DOHH2 (cell line): ENCODE results near the gene HS3ST4.

Experiments
- H3F3A ChIP-seq: fragments of 200-600 bp; sonication (generic), shearing (Covaris generic); 2 replicates; pipeline ENCODE4 v1.6.0; 2016; ENCODE audit warnings: antibody characterized with exemption, mild to moderate bottlenecking; ENCODE audit not compliant: control insufficient read depth, insufficient read depth
- H3K27ac ChIP-seq: fragments of 200-600 bp; sonication (generic); 2 replicates; pipeline ENCODE4 v1.5.1; 2014; ENCODE audit warnings: low read depth, mild to moderate bottlenecking, low read length, moderate library complexity
- H3K27me3 ChIP-seq: fragments of 200-600 bp; sonication (generic); 2 replicates; pipeline ENCODE4 v1.6.1; 2014; ENCODE audit warnings: mild to moderate bottlenecking, low read length, mixed read lengths; ENCODE audit not compliant: control insufficient read depth
- H3K36me3 ChIP-seq: fragments of 200-600 bp; sonication (generic); 2 replicates; pipeline ENCODE4 v1.6.1; 2014; ENCODE audit warnings: mild to moderate bottlenecking, low read length, moderate library complexity, mixed read lengths; ENCODE audit not compliant: control insufficient read depth
- H3K4me1 ChIP-seq: fragments of 200-600 bp; sonication (generic); 2 replicates; pipeline ENCODE4 v1.6.1; 2014; ENCODE audit warnings: mild to moderate bottlenecking, low read length, mixed read lengths; ENCODE audit not compliant: control insufficient read depth
- H3K4me2 ChIP-seq: fragments of 200-600 bp; sonication (generic); 2 replicates; pipeline ENCODE4 v1.6.0; 2014; ENCODE audit warnings: mild to moderate bottlenecking, low read length, moderate library complexity
- H3K4me3 ChIP-seq: fragments of 200-600 bp; sonication (generic); 2 replicates; pipeline ENCODE4 v1.5.1; 2014; ENCODE audit warnings: mild to moderate bottlenecking, low read length, mixed read lengths
- H3K79me2 ChIP-seq: fragments of 200-600 bp; sonication (generic); 2 replicates; pipeline ENCODE4 v1.6.1; 2014; ENCODE audit warnings: mild to moderate bottlenecking, low read length, mixed read lengths; ENCODE audit not compliant: control insufficient read depth
- H3K9me2 ChIP-seq: fragments of 200-600 bp; sonication (generic); replicated peaks from 2 replicates; pipeline ENCODE4 v1.6.1; 2014; ENCODE audit warnings: mild to moderate bottlenecking, low read length, mixed read lengths; ENCODE audit not compliant: control insufficient read depth
- H3K9me3 ChIP-seq: fragments of 200-600 bp; sonication (generic); 2 replicates; pipeline ENCODE4 v1.6.1; 2014; ENCODE audit warnings: antibody characterized with exemption, low read length, mixed read lengths; ENCODE audit not compliant: control insufficient read depth, insufficient read depth
- H4K20me1 ChIP-seq: fragments of 200-600 bp; sonication (generic); 2 replicates; pipeline ENCODE4 v1.6.0; 2014; ENCODE audit warnings: low read depth, mild to moderate bottlenecking, antibody characterized with exemption, low read length, moderate library complexity; ENCODE audit not compliant: control insufficient read depth, insufficient read depth
- CTCF ChIP-seq: fragments of 200-600 bp; sonication (generic); IDR thresholded peaks from one replicate; pipeline ENCODE4 v1.5.1; 2014; ENCODE audit warnings: antibody characterized with exemption, mild to moderate bottlenecking, low read depth, low read length; ENCODE audit not compliant: poor library complexity, severe bottlenecking
- EZH2phosphoT487 ChIP-seq: fragments of 200-600 bp; sonication (generic); IDR thresholded peaks from 2 replicates; pipeline ENCODE4 v1.6.1; 2017; ENCODE audit warnings: borderline replicate concordance, mild to moderate bottlenecking, antibody characterized with exemption, low read length, moderate library complexity, mixed read lengths

HS3ST4 gene

GRCh38 chr16:26053889-26054288 is 362.1 kb downstream of the HS3ST4 start:
- Histone ChIP-seq H3K36me3 (no peaks in the 10 kb centered on the region), H3K27ac (no peak overlapping the region), H3K4me1 (no peaks in the 10 kb centered on the region), H3K9me2 (no peaks in the 10 kb centered on the region), H3K27me3 (no peaks in the 10 kb centered on the region), H4K20me1 (no peaks in the 10 kb centered on the region), H3K4me2 (no peak overlapping the region), H3K9me3 (no peaks in the 10 kb centered on the region), H3F3A (no peaks in the 10 kb centered on the region), H3K79me2 (no peaks in the 10 kb centered on the region), H3K4me3 (no peak overlapping the region)
- TF ChIP-seq CTCF (no peak), EZH2phosphoT487 (no peak)

GRCh38 chr16:26058326-26058725 is 366.6 kb downstream of the HS3ST4 start:
- no peaks in the 10 kb centered on the region for H3K36me3 ChIP-seq
- H3K4me3 ChIP-seq = no peak overlapping the region
- no peaks in the 10 kb centered on the region for H3K4me1 ChIP-seq
- no peak overlapping the region for H3K4me2 ChIP-seq
- H3F3A ChIP-seq = no peaks in the 10 kb centered on the region
- no peaks in the 10 kb centered on the region for H3K9me2 ChIP-seq
- H4K20me1 ChIP-seq = no peaks in the 10 kb centered on the region
- TF ChIP-seq CTCF (no peak), EZH2phosphoT487 (no peak)
- no peaks in the 10 kb centered on the region for H3K79me2 ChIP-seq
- H3K27me3 ChIP-seq = no peaks in the 10 kb centered on the region
- no peak overlapping the region for H3K27ac ChIP-seq
- H3K9me3 ChIP-seq = no peaks in the 10 kb centered on the region

GRCh38 chr16:26070302-26071100 is 378.7 kb downstream of the HS3ST4 start:
- H3F3A ChIP-seq = no peaks in the 10 kb centered on the region
- H3K4me2 ChIP-seq = no peak overlapping the region
- no peaks in the 10 kb centered on the region for H3K36me3 ChIP-seq
- H3K9me2 ChIP-seq = no peaks in the 10 kb centered on the region
- H3K79me2 ChIP-seq = no peaks in the 10 kb centered on the region
- no peak for TF ChIP-seq EZH2phosphoT487
- no peak for TF ChIP-seq CTCF
- H4K20me1 ChIP-seq = no peaks in the 10 kb centered on the region
- H3K9me3 ChIP-seq = no peaks in the 10 kb centered on the region
- H3K4me3 ChIP-seq = no peak overlapping the region
- H3K4me1 ChIP-seq = no peaks in the 10 kb centered on the region
- no peak overlapping the region for H3K27ac ChIP-seq
- H3K27me3 ChIP-seq = no peaks in the 10 kb centered on the region
